H1 (cell line): Measurements from ENCODE around the gene LLGL2. TPM values are rescaled to one million over a fixed set of nuclear protein-coding genes. Genes with fewer than 3 reads are reported as not detected.

Experiments used
- CTCF ChIA-PET: fragments of 300-600 bp; sonication (Branson Sonifier 250); formaldehyde crosslinking; loops from one replicate; lab custom pipeline; 2021; ENCODE audit not compliant: partially characterized antibody; lab: Charles Lee
- POLR2A ChIA-PET: fragments of 300-600 bp; sonication (Branson Sonifier 250); formaldehyde crosslinking; loops from one replicate; lab custom pipeline; 2021; ENCODE audit warnings: inconsistent platforms; ENCODE audit not compliant: partially characterized antibody; lab: Charles Lee
- DNase-seq, 2 experiments: peaks; one replicate each; pipeline versions ENCODE4 v3.0.0 to v3.0.0-alpha.2; 2010 to 2022; ENCODE audit warnings: low spot score in 2 of 2, low read depth in 1 of 2, mixed read lengths in 1 of 2
- FAIRE-seq: peaks from 2 replicates; lab custom pipeline; 2011; peaks lifted over from hg19 to GRCh38; lab: Jason Lieb, UNC
- H2AFZ ChIP-seq: 2 replicates; pipeline ENCODE4 v1.8.1; 2012; ENCODE audit warnings: low read length, inconsistent platforms
- H2AK5ac ChIP-seq: 2 replicates; pipeline ENCODE4 v1.6.1; 2013; ENCODE audit warnings: low read depth, low read length
- H2BK120ac ChIP-seq: replicated peaks from 2 replicates; pipeline ENCODE3; 2013; ENCODE audit warnings: low read depth, low read length, inconsistent platforms
- H2BK12ac ChIP-seq: 2 replicates; pipeline ENCODE4 v1.6.1; 2013; ENCODE audit warnings: low read depth, low read length
- H2BK15ac ChIP-seq: 2 replicates; pipeline ENCODE4 v1.6.1; 2013; ENCODE audit warnings: low read length
- H2BK20ac ChIP-seq: 2 replicates; pipeline ENCODE4 v1.6.1; 2013; ENCODE audit warnings: low read length
- H2BK5ac ChIP-seq: 2 replicates; pipeline ENCODE4 v1.6.1; 2013; ENCODE audit warnings: low read depth, low read length
- H3K14ac ChIP-seq: 2 replicates; pipeline ENCODE4 v1.6.1; 2013; ENCODE audit warnings: inconsistent platforms; ENCODE audit not compliant: insufficient read length
- H3K18ac ChIP-seq: 2 replicates; pipeline ENCODE4 v1.6.1; 2013; ENCODE audit warnings: low read length; ENCODE audit errors: extremely low read depth
- H3K23ac ChIP-seq: 2 replicates; pipeline ENCODE4 v1.6.1; 2013; ENCODE audit warnings: inconsistent platforms; ENCODE audit not compliant: insufficient read length
- H3K23me2 ChIP-seq: 2 replicates; pipeline ENCODE4 v1.6.1; 2013; ENCODE audit warnings: low read depth, low read length
- H3K27ac ChIP-seq: 2 replicates; pipeline ENCODE4 v1.6.1; 2011; ENCODE audit warnings: low read depth, low read length, inconsistent platforms
- H3K27me3 ChIP-seq, 4 experiments: replicated peaks in 1 of 4; 1 replicate in 1 of 4; 2 replicates in 3 of 4; pipeline versions ENCODE4 v1.6.1 to v1.8.1; 2011 to 2013; ENCODE audit warnings: low read length in 3 of 4, mild to moderate bottlenecking in 3 of 4, inconsistent platforms in 2 of 4, mixed read lengths in 2 of 4, moderate library complexity in 1 of 4; ENCODE audit not compliant: control insufficient read depth in 3 of 4, insufficient read depth in 3 of 4; ENCODE audit errors: extremely low read depth in 1 of 4
- H3K36me3 ChIP-seq, 4 experiments: 2 replicates each; pipeline versions ENCODE4 v1.6.1 to v1.8.1; 2011 to 2013; ENCODE audit warnings: mild to moderate bottlenecking in 4 of 4, low read length in 3 of 4, moderate library complexity in 2 of 4, control low read depth in 1 of 4, inconsistent platforms in 1 of 4; ENCODE audit not compliant: insufficient read depth in 4 of 4, control insufficient read depth in 2 of 4
- H3K4ac ChIP-seq: replicated peaks from 2 replicates; pipeline ENCODE3; 2013; ENCODE audit warnings: low read length, low read depth, mixed read lengths, inconsistent platforms; ENCODE audit not compliant: insufficient read length
- H3K4me1 ChIP-seq, 4 experiments: replicated peaks in 1 of 4; 1 replicate in 1 of 4; 2 replicates in 3 of 4; pipeline versions ENCODE4 v1.6.1 to v1.8.1; 2011 to 2013; ENCODE audit warnings: low read length in 3 of 4, inconsistent platforms in 2 of 4, mixed read lengths in 1 of 4; ENCODE audit not compliant: insufficient read depth in 4 of 4, control insufficient read depth in 3 of 4
- H3K4me2 ChIP-seq, 2 experiments: 2 replicates each; pipeline versions ENCODE4 v1.6.1 to v1.8.1; 2011 to 2013; ENCODE audit warnings: low read depth in 2 of 2, low read length in 2 of 2, control low read depth in 1 of 2, inconsistent platforms in 1 of 2, mild to moderate bottlenecking in 1 of 2; ENCODE audit not compliant: insufficient read depth in 1 of 2
- H3K4me3 ChIP-seq, 4 experiments: fragments of 200-600, 300-600 bp in 1 of 4; sonication (generic), shearing (Covaris generic), sonication (Bioruptor Twin) in 1 of 4; 2 replicates each; pipeline versions ENCODE4 v1.5.1 to v1.8.1; 2011 to 2016; ENCODE audit warnings: low read length in 4 of 4, low read depth in 3 of 4, control low read depth in 2 of 4, inconsistent platforms in 2 of 4, mild to moderate bottlenecking in 2 of 4, mixed read lengths in 1 of 4, moderate library complexity in 1 of 4; ENCODE audit not compliant: insufficient read depth in 2 of 4; ENCODE audit errors: extremely low read depth in 1 of 4
- H3K56ac ChIP-seq: replicated peaks from 2 replicates; pipeline ENCODE3; 2013; ENCODE audit warnings: low read depth, mild to moderate bottlenecking, mixed read lengths, low read length, inconsistent platforms; ENCODE audit not compliant: insufficient read length
- H3K79me1 ChIP-seq: 2 replicates; pipeline ENCODE4 v1.6.1; 2013; ENCODE audit warnings: low read depth, low read length, control low read depth
- H3K79me2 ChIP-seq, 2 experiments: 2 replicates each; pipeline versions ENCODE4 v1.6.1 to v1.8.1; 2012 to 2013; ENCODE audit warnings: low read length in 2 of 2, mild to moderate bottlenecking in 2 of 2, inconsistent platforms in 1 of 2; ENCODE audit not compliant: insufficient read depth in 2 of 2, control insufficient read depth in 1 of 2
- H3K9ac ChIP-seq, 4 experiments: replicated peaks in 1 of 4; 1 replicate in 1 of 4; 2 replicates in 3 of 4; pipeline versions ENCODE4 v1.6.1 to v1.8.1; 2011 to 2013; ENCODE audit warnings: low read depth in 3 of 4, low read length in 3 of 4, control low read depth in 2 of 4, mild to moderate bottlenecking in 2 of 4, moderate library complexity in 2 of 4, inconsistent platforms in 1 of 4; ENCODE audit errors: extremely low read depth in 1 of 4
- H3K9me3 ChIP-seq, 2 experiments: 2 replicates each; pipeline versions ENCODE4 v1.6.1 to v1.8.1; 2012 to 2013; ENCODE audit warnings: mild to moderate bottlenecking in 2 of 2, moderate library complexity in 2 of 2, control low read depth in 1 of 2, inconsistent platforms in 1 of 2, low read depth in 1 of 2, low read length in 1 of 2, mixed read lengths in 1 of 2; ENCODE audit not compliant: insufficient read depth in 2 of 2
- H4K20me1 ChIP-seq, 2 experiments: replicated peaks in 1 of 2; 2 replicates each; pipeline versions ENCODE3 to v1.8.1; 2011 to 2013; ENCODE audit warnings: inconsistent platforms in 2 of 2, low read length in 2 of 2, mild to moderate bottlenecking in 1 of 2; ENCODE audit not compliant: insufficient read depth in 2 of 2, control insufficient read depth in 1 of 2
- H4K5ac ChIP-seq: 2 replicates; pipeline ENCODE4 v1.6.1; 2013; ENCODE audit warnings: low read length, low read depth, mixed read lengths, inconsistent platforms; ENCODE audit not compliant: insufficient read length
- H4K8ac ChIP-seq: 2 replicates; pipeline ENCODE4 v1.8.0; 2013; ENCODE audit warnings: mild to moderate bottlenecking, moderate library complexity, low read length, inconsistent platforms; ENCODE audit not compliant: insufficient read depth; ENCODE audit errors: extremely low read depth
- H4K91ac ChIP-seq: replicated peaks from 2 replicates; pipeline ENCODE3; 2013; ENCODE audit warnings: low read length, mixed read lengths, inconsistent platforms; ENCODE audit not compliant: insufficient read length
- ATF2 ChIP-seq: IDR thresholded peaks from 2 replicates; pipeline ENCODE4 v1.6.1; 2012; ENCODE audit warnings: low read length, inconsistent platforms
- CBX5 ChIP-seq: fragments of 300-800, 300-1000 bp; sonication (generic); IDR thresholded peaks from 2 replicates; pipeline ENCODE4 v1.7.1; 2016; ENCODE audit warnings: antibody characterized with exemption, low read length, low read depth
- HDAC2 ChIP-seq, 2 experiments: fragments of 300-600 bp in 1 of 2; sonication (generic) in 1 of 2; IDR thresholded peaks; 2 replicates each; pipeline ENCODE4 v1.6.1; 2011 to 2012; ENCODE audit warnings: low read depth in 2 of 2, low read length in 2 of 2, mild to moderate bottlenecking in 2 of 2, moderate library complexity in 2 of 2, borderline replicate concordance in 1 of 2, inconsistent platforms in 1 of 2
- RNF2 ChIP-seq: fragments of 200-900, 300-1000 bp; sonication (generic); IDR thresholded peaks from 2 replicates; pipeline ENCODE4 v1.7.1; 2016; ENCODE audit warnings: borderline replicate concordance, low read depth, mild to moderate bottlenecking, antibody characterized with exemption, low read length; ENCODE audit not compliant: poor library complexity, severe bottlenecking; ENCODE audit errors: missing control alignments
- RXRA ChIP-seq: IDR thresholded peaks from 2 replicates; pipeline ENCODE4 v1.6.1; 2011; ENCODE audit warnings: low read depth, mild to moderate bottlenecking, low read length, moderate library complexity; ENCODE audit not compliant: insufficient read depth
- SAP30 ChIP-seq: fragments of 300-600 bp; sonication (generic); IDR thresholded peaks from 2 replicates; pipeline ENCODE4 v1.7.1; 2012; ENCODE audit warnings: low read length, moderate library complexity, mild to moderate bottlenecking, inconsistent platforms; ENCODE audit not compliant: insufficient read depth, insufficient replicate concordance
- SIN3A ChIP-seq, 2 experiments: IDR thresholded peaks in 1 of 2; conservative IDR thresholded peaks in 1 of 2; 2 replicates each; pipeline ENCODE4 v1.6.1; 2011 to 2012; ENCODE audit warnings: low read length in 2 of 2, improper control_type of control experiment in 1 of 2, low read depth in 1 of 2, mild to moderate bottlenecking in 1 of 2
- TAF7 ChIP-seq: optimal IDR thresholded peaks from 2 replicates; pipeline ENCODE3; 2011; ENCODE audit warnings: low read depth, mild to moderate bottlenecking, inconsistent platforms, low read length, moderate library complexity, borderline replicate concordance
- WGBS, 2 experiments: shearing (Covaris generic) in 1 of 2; methylation state at CpG; one replicate each; pipeline versions ENCODE4 v1.1.6 to v1.1.7; 2013 to 2015; ENCODE audit warnings: low lambda C conversion rate in 2 of 2, mixed read lengths in 2 of 2, inconsistent platforms in 1 of 2, low coverage in 1 of 2, missing lambda C conversion rate in 1 of 2; ENCODE audit not compliant: insufficient replicate concordance in 2 of 2, insufficient coverage in 1 of 2, insufficient read length in 1 of 2; ENCODE audit errors: extremely low coverage in 1 of 2, missing lambda C conversion rate in 1 of 2; 5-methylcytosine and 5-hydroxymethylcytosine counted together
- polyA plus RNA-seq, 7 experiments: library from polyadenylated mRNA; depleted of rRNA in 3 of 7; stranded (reverse) in 5 of 7; unstranded in 2 of 7; fragments of >200 nt in 5 of 7; fragments of 200-250 nt in 2 of 7; gene quantifications; 1 replicate in 5 of 7; 2 replicates in 1 of 7; 4 replicates in 1 of 7; pipeline versions ENCODE4 v1.2.1 to v1.2.3, GENCODE V29; 2011 to 2013; ENCODE audit warnings: missing spikeins in 2 of 7, mixed read lengths in 2 of 7
- total RNA-seq: library from RNA; stranded (reverse); fragmentation: NEBNext Ultra II Directional; extraction: Animal tissue kit (Norgen Biotek cat#: 25700); gene quantifications from 2 replicates; pipeline ENCODE4 v1.2.1, GENCODE V29; 2021

The LLGL2 gene
- total and polyA plus RNA-seq, 2 of the 8 experiments (the other 6 are each of a cell fraction or from before 2014, with no cell fraction given), result 64.5 to 77.1 TPM

GRCh38 chr17:75571885-75572215 is 46.4 kb downstream of the LLGL2 start:
- no peak overlapping the region for H2BK20ac ChIP-seq
- H3K36me3 ChIP-seq, result peaks cover 0 to 6% (median 2%) of the 10 kb centered on the region in 4 experiments; a peak in 2 of 8 replicates
- no peaks in the 10 kb centered on the region for H3K79me2 ChIP-seq
- no peaks in the 10 kb centered on the region for H3K79me1 ChIP-seq
- no peak overlapping the region for H4K91ac ChIP-seq
- no peak overlapping the region for H3K4ac ChIP-seq
- no peaks in the 10 kb centered on the region for H3K27me3 ChIP-seq
- no peak overlapping the region for H3K56ac ChIP-seq
- no peaks in the 10 kb centered on the region for H3K23me2 ChIP-seq
- H3K23ac ChIP-seq, result no peak overlapping the region
- peaks cover 0 to 1% of the 10 kb centered on the region in 2 experiments for H4K20me1 ChIP-seq
- H3K9me3 ChIP-seq, result no peaks in the 10 kb centered on the region
- H2BK12ac ChIP-seq, result no peak overlapping the region
- 92% methylated on average over 16 of the region's 16 CpGs; no CpG with 5 or more reads in 1 of the 2 experiments for WGBS, 2 experiments
- H3K4me1 ChIP-seq, result no peaks in the 10 kb centered on the region
- ChIA-PET CTCF (interaction anchor here (1.1 to 1.2 kb wide), 2 partner anchors 15 to 29 kb away, joined by 3 read pairs; no protein-coding TSS in a partner anchor), POLR2A (interaction anchor here (0.6 to 1.2 kb wide), 2 partner anchors 46 to 461 kb away, joined by 3 to 4 read pairs; partner anchors contain the start of gene LLGL2)
- TF ChIP-seq SIN3A (conservative IDR thresholded peaks at IDR 0.05 in 1 of 2, IDR thresholded peaks at IDR 0.05 in 1 of 2; ENCODE audit: low read depth in 1 of 2, low read length in 2 of 2) (no peak), CBX5 (no peak), SAP30 (no peak), HDAC2 (IDR thresholded peaks at IDR 0.05; ENCODE audit: borderline replicate concordance in 1 of 2, low read depth in 2 of 2, low read length in 2 of 2) (no peak), RXRA (no peak), ATF2 (no peak), RNF2 (no peak), TAF7 (no peak)
- H2BK5ac ChIP-seq, result no peak overlapping the region
- no peak overlapping the region for H2AFZ ChIP-seq
- no peak for DNase-seq
- no peak overlapping the region for H2AK5ac ChIP-seq
- H2BK120ac ChIP-seq, result no peak overlapping the region
- no peak overlapping the region for H3K18ac ChIP-seq
- no peak overlapping the region for H3K27ac ChIP-seq
- H3K4me3 ChIP-seq, result no peak overlapping the region
- no peak overlapping the region for H3K4me2 ChIP-seq
- H4K8ac ChIP-seq, result no peak overlapping the region
- FAIRE-seq, result no peak
- no peak overlapping the region for H2BK15ac ChIP-seq
- H3K9ac ChIP-seq, result no peak overlapping the region
- H3K14ac ChIP-seq, result no peak overlapping the region
- no peak overlapping the region for H4K5ac ChIP-seq
